ENCODE measurements around the gene BCORL1. TPM values are rescaled to one million over a fixed set of nuclear protein-coding genes. Genes with fewer than 3 reads are reported as not detected.

The BCORL1 gene, protein sequence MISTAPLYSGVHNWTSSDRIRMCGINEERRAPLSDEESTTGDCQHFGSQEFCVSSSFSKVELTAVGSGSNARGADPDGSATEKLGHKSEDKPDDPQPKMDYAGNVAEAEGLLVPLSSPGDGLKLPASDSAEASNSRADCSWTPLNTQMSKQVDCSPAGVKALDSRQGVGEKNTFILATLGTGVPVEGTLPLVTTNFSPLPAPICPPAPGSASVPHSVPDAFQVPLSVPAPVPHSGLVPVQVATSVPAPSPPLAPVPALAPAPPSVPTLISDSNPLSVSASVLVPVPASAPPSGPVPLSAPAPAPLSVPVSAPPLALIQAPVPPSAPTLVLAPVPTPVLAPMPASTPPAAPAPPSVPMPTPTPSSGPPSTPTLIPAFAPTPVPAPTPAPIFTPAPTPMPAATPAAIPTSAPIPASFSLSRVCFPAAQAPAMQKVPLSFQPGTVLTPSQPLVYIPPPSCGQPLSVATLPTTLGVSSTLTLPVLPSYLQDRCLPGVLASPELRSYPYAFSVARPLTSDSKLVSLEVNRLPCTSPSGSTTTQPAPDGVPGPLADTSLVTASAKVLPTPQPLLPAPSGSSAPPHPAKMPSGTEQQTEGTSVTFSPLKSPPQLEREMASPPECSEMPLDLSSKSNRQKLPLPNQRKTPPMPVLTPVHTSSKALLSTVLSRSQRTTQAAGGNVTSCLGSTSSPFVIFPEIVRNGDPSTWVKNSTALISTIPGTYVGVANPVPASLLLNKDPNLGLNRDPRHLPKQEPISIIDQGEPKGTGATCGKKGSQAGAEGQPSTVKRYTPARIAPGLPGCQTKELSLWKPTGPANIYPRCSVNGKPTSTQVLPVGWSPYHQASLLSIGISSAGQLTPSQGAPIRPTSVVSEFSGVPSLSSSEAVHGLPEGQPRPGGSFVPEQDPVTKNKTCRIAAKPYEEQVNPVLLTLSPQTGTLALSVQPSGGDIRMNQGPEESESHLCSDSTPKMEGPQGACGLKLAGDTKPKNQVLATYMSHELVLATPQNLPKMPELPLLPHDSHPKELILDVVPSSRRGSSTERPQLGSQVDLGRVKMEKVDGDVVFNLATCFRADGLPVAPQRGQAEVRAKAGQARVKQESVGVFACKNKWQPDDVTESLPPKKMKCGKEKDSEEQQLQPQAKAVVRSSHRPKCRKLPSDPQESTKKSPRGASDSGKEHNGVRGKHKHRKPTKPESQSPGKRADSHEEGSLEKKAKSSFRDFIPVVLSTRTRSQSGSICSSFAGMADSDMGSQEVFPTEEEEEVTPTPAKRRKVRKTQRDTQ (N-terminal part only)
- 20.9 and 24.0 TPM in 2 replicates for total RNA-seq (ENCODE audit: low replicate concordance)
- long read RNA-seq, partial matches to known transcripts = 1 of 1 reads
- long read RNA-seq, other reads (novel, unspliced or antisense) = 0 of 1 reads

DNA sequence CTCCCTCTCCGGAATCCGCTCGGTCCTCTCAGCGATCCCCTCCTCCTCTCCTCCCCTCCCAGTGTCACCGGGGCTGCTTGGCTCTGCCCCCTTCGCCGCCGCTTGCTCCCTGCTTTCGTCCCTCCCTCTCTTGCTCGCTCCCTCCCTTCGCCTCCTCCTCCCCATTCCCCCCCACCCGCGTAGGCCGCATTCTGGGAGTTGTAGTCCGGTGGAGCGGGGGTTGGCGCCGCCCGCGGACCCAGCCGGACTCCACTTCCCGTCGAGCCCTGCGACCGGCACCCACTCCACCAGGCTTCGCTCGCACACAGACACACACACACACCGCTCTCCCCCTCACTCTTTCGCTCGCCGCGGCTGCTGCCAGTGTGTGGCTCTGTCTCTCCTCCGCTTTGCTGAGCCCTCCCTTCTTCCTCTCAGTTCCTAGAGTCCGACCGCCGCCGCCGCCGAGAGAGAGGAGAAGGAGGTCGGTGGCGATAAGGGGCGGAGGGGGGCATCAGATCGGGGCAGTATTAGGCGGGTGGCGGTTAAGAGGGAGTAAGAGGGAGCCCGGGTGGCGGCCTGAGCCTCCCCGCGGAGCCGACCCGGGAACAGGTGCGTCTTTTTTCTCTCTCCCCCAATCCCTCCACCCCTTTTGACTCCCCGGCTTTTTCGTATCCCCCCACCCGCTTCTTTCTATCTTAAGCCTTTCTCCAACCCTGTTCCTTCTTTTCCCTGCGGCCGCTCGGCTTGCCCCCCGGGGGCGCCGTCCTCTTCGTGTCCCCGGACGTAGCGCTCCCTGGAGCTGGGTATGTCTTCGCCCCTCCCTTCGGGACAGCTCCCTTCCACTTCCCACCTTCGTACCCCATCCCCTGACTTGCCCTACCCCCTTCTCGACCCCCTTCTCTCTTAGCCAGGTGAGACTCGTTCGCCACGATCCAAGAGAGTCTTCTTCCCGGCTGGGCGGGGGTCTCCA, at the start of gene BCORL1:
Gene BCORL1 (plus strand): TSS at position 336 of the 952 bp plus-strand sequence. CDS start 22,597 bp downstream, outside the sequence.
- peaks cover 2% of the 10 kb centered on the region for H3K36me3 Mint-ChIP-seq
- no peak within 1 kb of the TSS for H3K4me3 Mint-ChIP-seq
- no peaks in the 10 kb centered on the region for H3K27me3 Mint-ChIP-seq
- no peaks in the 10 kb centered on the region for H3K9me3 Mint-ChIP-seq
- H3K27ac Mint-ChIP-seq = no peak within 1 kb of the TSS
- DNase-seq (ENCODE audit: extremely low spot score, unreplicated experiment) = peak; percentile 89
- TF ChIP-seq, protein P1, sequence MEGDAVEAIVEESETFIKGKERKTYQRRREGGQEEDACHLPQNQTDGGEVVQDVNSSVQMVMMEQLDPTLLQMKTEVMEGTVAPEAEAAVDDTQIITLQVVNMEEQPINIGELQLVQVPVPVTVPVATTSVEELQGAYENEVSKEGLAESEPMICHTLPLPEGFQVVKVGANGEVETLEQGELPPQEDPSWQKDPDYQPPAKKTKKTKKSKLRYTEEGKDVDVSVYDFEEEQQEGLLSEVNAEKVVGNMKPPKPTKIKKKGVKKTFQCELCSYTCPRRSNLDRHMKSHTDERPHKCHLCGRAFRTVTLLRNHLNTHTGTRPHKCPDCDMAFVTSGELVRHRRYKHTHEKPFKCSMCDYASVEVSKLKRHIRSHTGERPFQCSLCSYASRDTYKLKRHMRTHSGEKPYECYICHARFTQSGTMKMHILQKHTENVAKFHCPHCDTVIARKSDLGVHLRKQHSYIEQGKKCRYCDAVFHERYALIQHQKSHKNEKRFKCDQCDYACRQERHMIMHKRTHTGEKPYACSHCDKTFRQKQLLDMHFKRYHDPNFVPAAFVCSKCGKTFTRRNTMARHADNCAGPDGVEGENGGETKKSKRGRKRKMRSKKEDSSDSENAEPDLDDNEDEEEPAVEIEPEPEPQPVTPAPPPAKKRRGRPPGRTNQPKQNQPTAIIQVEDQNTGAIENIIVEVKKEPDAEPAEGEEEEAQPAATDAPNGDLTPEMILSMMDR (conservative IDR thresholded peaks at IDR 0.05) = no peak
- H3K4me1 Mint-ChIP-seq (ENCODE audit: unreplicated experiment) = peaks cover 4% of the 10 kb centered on the region

DNA sequence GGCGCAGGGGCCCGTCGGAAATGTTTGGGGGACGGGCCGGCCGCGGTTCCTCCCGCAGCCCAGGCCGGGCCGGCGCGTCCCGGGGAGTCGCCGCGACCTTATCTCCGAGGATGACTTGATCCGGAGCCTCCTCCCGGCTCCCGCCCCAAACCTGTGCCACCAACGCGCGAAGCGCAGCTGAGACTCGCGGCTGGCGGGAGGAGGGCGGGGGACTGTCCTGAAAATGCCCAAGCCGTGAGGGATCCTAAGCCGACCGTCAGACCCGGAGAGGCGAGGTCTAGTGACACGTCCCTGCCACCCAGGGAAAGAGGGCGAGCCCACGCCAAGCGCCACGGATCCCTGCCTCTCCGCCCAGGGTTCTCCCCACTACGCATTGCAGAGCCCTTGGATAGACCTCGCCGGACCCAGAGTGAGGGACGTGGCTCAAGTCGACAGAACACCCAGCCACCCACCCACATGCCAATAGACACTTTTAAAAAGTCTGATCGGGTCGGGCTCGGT, 49.6 kb upstream of the BCORL1 start:
- Mint-ChIP-seq H3K4me1 (ENCODE audit: unreplicated experiment) (no peaks in the 10 kb centered on the region), H3K27me3 (peaks cover 33% of the 10 kb centered on the region), H3K27ac (no peak overlapping the region), H3K9me3 (no peaks in the 10 kb centered on the region), H3K36me3 (no peaks in the 10 kb centered on the region), H3K4me3 (peak overlapping the region; percentile 65)
- DNase-seq (ENCODE audit: extremely low spot score, unreplicated experiment) = peak; percentile 73
- TF ChIP-seq, protein P1 (conservative IDR thresholded peaks at IDR 0.05) = no peak

DNA sequence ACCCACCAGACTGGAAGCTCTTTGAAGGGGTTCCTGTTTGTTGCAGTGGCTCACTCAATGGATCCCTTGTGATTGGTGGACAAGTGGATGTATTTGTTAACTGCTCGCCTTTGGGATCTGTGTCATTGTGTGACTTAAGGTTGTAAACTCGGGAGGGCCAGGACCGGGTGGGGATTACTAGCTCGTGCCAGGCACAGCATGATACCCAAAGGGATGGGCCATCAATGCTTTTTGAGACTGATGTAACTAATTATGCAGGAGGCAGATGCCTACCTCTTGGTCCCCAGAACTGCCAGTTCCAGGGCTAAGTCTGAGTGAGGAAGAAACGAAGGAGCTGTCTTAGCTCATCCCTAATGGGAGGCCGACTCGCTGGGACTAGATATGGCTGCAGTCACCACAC, 48.7 kb upstream of the BCORL1 start:
- no peaks in the 10 kb centered on the region for H3K4me1 Mint-ChIP-seq (ENCODE audit: unreplicated experiment)
- H3K27ac Mint-ChIP-seq = no peak overlapping the region
- peak overlapping the region; percentile 82 for H3K4me3 Mint-ChIP-seq

DNA sequence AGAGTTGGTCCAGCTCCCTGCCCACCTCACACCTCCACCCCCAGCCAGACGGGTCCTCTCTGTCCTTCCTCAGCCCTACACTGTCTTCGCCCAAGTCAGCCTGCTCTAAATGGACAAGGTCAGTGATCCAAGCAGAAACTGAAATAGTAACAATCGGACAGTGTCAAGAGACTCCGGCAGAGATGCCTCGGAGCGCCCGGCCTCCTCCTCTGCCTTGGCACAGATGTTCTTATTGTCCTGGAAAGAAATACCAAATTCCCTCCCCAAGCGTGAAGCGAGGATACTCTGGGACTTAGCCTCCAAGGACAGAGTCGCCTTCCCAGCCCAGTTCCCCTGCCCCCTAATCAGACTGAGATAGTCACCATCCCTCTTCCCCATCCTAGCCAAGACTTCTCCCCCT, 48.0 kb upstream of the BCORL1 start:
- Mint-ChIP-seq H3K9me3 (no peaks in the 10 kb centered on the region), H3K27me3 (peaks cover 43% of the 10 kb centered on the region), H3K27ac (no peak overlapping the region), H3K4me3 (no peak overlapping the region), H3K36me3 (no peaks in the 10 kb centered on the region), H3K4me1 (ENCODE audit: unreplicated experiment) (no peaks in the 10 kb centered on the region)
- TF ChIP-seq, protein P1 (conservative IDR thresholded peaks at IDR 0.05) = no peak
- no peak for DNase-seq (ENCODE audit: extremely low spot score, unreplicated experiment)

More for the DNA sequence above, 48.7 kb upstream of the BCORL1 start:
- DNase-seq (ENCODE audit: extremely low spot score, unreplicated experiment) = no peak
- no peaks in the 10 kb centered on the region for H3K36me3 Mint-ChIP-seq
- no peaks in the 10 kb centered on the region for H3K9me3 Mint-ChIP-seq
- TF ChIP-seq, protein P1 (conservative IDR thresholded peaks at IDR 0.05) = no peak
- H3K27me3 Mint-ChIP-seq = peaks cover 40% of the 10 kb centered on the region

Data from type B pancreatic cell (in vitro differentiated cells).